Esophagus muscularis mucosa (tissue), 4 donors: Measurements from ENCODE around the gene XPNPEP2. TPM values are rescaled to one million over a fixed set of nuclear protein-coding genes. Genes with fewer than 3 reads are reported as not detected.

Source experiments
- DNase-seq: peaks from one replicate; pipeline ENCODE4 v3.0.0-alpha.2; 2017; ENCODE audit errors: extremely low spot score
- H3K27ac ChIP-seq, 4 donors: fragments of 200-600 bp; sonication (generic); replicated peaks in 1 of 4; 1 replicate in 3 of 4; 2 replicates in 1 of 4; pipeline ENCODE4 v1.5.1; 2016 to 2019; ENCODE audit warnings: mild to moderate bottlenecking in 1 of 4
- H3K27me3 ChIP-seq, 4 donors: fragments of 200-600 bp; sonication (generic); one replicate each; pipeline versions ENCODE4 v1.5.1 to v1.6.0; 2016 to 2019
- H3K36me3 ChIP-seq, 4 donors: fragments of 200-600 bp; sonication (generic); one replicate each; pipeline ENCODE4 v1.5.1; 2016 to 2019
- H3K4me1 ChIP-seq, 4 donors: fragments of 200-600 bp; sonication (generic); one replicate each; pipeline ENCODE4 v1.5.1; 2016 to 2019
- H3K4me3 ChIP-seq, 4 donors: fragments of 200-600 bp; sonication (generic); 1 replicate in 2 of 4; 2 replicates in 2 of 4; pipeline ENCODE4 v1.5.1; 2016 to 2019; ENCODE audit warnings: mild to moderate bottlenecking in 4 of 4, moderate library complexity in 1 of 4
- H3K9me3 ChIP-seq, 4 donors: fragments of 200-600 bp; sonication (generic); 1 replicate in 3 of 4; 2 replicates in 1 of 4; pipeline ENCODE4 v1.5.1; 2016 to 2019
- CTCF ChIP-seq, 3 experiments: fragments of 200-600 bp in 2 of 3; fragments of 450-650 bp in 1 of 3; sonication (generic) in 2 of 3; IDR thresholded peaks; one replicate each; pipeline ENCODE4 v1.5.1; 2017 to 2019; ENCODE audit warnings: antibody characterized with exemption in 3 of 3, mild to moderate bottlenecking in 2 of 3, moderate library complexity in 1 of 3
- EP300 ChIP-seq: sonication (generic); formaldehyde crosslinking; IDR thresholded peaks from one replicate; pipeline ENCODE4 v1.6.1; 2017; ENCODE audit warnings: antibody characterized with exemption
- POLR2A ChIP-seq: fragments of 450-650 bp; IDR thresholded peaks from one replicate; pipeline ENCODE4 v1.6.1; 2017; ENCODE audit warnings: antibody characterized with exemption, moderate library complexity, mild to moderate bottlenecking, low read depth
- POLR2AphosphoS5 ChIP-seq, 2 donors: sonication (generic); formaldehyde crosslinking; IDR thresholded peaks; one replicate each; pipeline ENCODE4 v1.6.1; 2017; ENCODE audit warnings: antibody characterized with exemption in 2 of 2
- WGBS: methylation state at CpG from one replicate; pipeline ENCODE4 v1.1.5; 2018; 5-methylcytosine and 5-hydroxymethylcytosine counted together
- intact Hi-C: fragments of 100-400 bp; cut with DNase I; formaldehyde crosslinking; loops from one replicate; pipeline ENCODE4 v1.15.1; 2023
- total RNA-seq, 4 donors: library from RNA; depleted of rRNA; stranded (reverse); fragments of >200 nt; gene quantifications; one replicate each; pipeline versions ENCODE4 v1.1.0 to v1.2.1, GENCODE V29; 2016

The XPNPEP2 gene
- total RNA-seq, 4 donors from 2014 or later, result 3.3 to 14.4 (median 5.0) TPM

- H3K27ac ChIP-seq, result no peak overlapping the region
- WGBS, result 76% methylated on average over 6 of the region's 6 CpGs
- DNase-seq, result no peak
- H3K36me3 ChIP-seq, result no peaks in the 10 kb centered on the region
- intact Hi-C loops, result no loop called here
- H3K4me1 ChIP-seq, result no peaks in the 10 kb centered on the region
- TF ChIP-seq POLR2AphosphoS5 (IDR thresholded peaks at IDR 0.05), result no peak
- no peak for TF ChIP-seq POLR2A
- TF ChIP-seq EP300, result no peak
- no peak for TF ChIP-seq CTCF (IDR thresholded peaks at IDR 0.05)
- H3K9me3 ChIP-seq, result peaks cover 0 to 3% (median 0%) of the 10 kb centered on the region in 4 donors
- H3K4me3 ChIP-seq, result no peak overlapping the region
- H3K27me3 ChIP-seq, result no peaks in the 10 kb centered on the region
These were observed 49.7 kb downstream of the XPNPEP2 start for GRCh38 chrX:129788527-129788926.

- peaks cover 0 to 3% (median 0%) of the 10 kb centered on the region in 4 donors for H3K9me3 ChIP-seq
- WGBS, result 85% methylated on average over 3 of the region's 3 CpGs
- intact Hi-C loops, result no loop called here
These were observed 51.4 kb downstream of the XPNPEP2 start for GRCh38 chrX:129790146-129790545.

GRCh38 chrX:129790808-129791207, 52.0 kb downstream of the XPNPEP2 start:
- WGBS, result 98% methylated on average over 9 of the region's 9 CpGs
- Histone ChIP-seq H3K9me3 (peaks cover 0 to 3% (median 0%) of the 10 kb centered on the region in 4 donors), H3K4me1 (no peaks in the 10 kb centered on the region), H3K27me3 (no peaks in the 10 kb centered on the region), H3K36me3 (no peaks in the 10 kb centered on the region), H3K4me3 (no peak overlapping the region), H3K27ac (no peak overlapping the region)
- intact Hi-C loops, result no loop called here
- TF ChIP-seq EP300 (no peak), POLR2AphosphoS5 (IDR thresholded peaks at IDR 0.05) (no peak), CTCF (IDR thresholded peaks at IDR 0.05) (no peak), POLR2A (no peak)
- no peak for DNase-seq

More at GRCh38 chrX:129790146-129790545, 51.4 kb downstream of the XPNPEP2 start:
- no peak overlapping the region for H3K27ac ChIP-seq
- H3K4me3 ChIP-seq, result no peak overlapping the region
- no peak for DNase-seq
- no peaks in the 10 kb centered on the region for H3K27me3 ChIP-seq
- no peaks in the 10 kb centered on the region for H3K36me3 ChIP-seq
- TF ChIP-seq EP300 (no peak), CTCF (IDR thresholded peaks at IDR 0.05) (no peak), POLR2A (no peak)
- no peaks in the 10 kb centered on the region for H3K4me1 ChIP-seq

GRCh38 chrX:129791336-129791735, 52.6 kb downstream of the XPNPEP2 start:
- Histone ChIP-seq H3K4me1 (no peaks in the 10 kb centered on the region), H3K36me3 (no peaks in the 10 kb centered on the region), H3K9me3 (peaks cover 0 to 3% (median 0%) of the 10 kb centered on the region in 4 donors), H3K27me3 (no peaks in the 10 kb centered on the region), H3K4me3 (no peak overlapping the region), H3K27ac (no peak overlapping the region)
- WGBS, result 83% methylated on average over 8 of the region's 8 CpGs
- no peak for DNase-seq
- intact Hi-C loops, result no loop called here
- TF ChIP-seq EP300 (no peak), POLR2AphosphoS5 (IDR thresholded peaks at IDR 0.05) (no peak), CTCF (IDR thresholded peaks at IDR 0.05) (no peak), POLR2A (no peak)

GRCh38 chrX:129791961-129792570, 53.3 kb downstream of the XPNPEP2 start:
- WGBS, result 77% methylated on average over 10 of the region's 11 CpGs
- H3K36me3 ChIP-seq, result no peaks in the 10 kb centered on the region
- peaks cover 0 to 3% (median 0%) of the 10 kb centered on the region in 4 donors for H3K9me3 ChIP-seq
- no peaks in the 10 kb centered on the region for H3K4me1 ChIP-seq
- no peaks in the 10 kb centered on the region for H3K27me3 ChIP-seq
- H3K4me3 ChIP-seq, result no peak overlapping the region
- H3K27ac ChIP-seq, result no peak overlapping the region
- TF ChIP-seq EP300 (no peak), CTCF (IDR thresholded peaks at IDR 0.05) (no peak), POLR2AphosphoS5 (IDR thresholded peaks at IDR 0.05) (no peak)
- DNase-seq, result no peak
- intact Hi-C loops, result no loop called here
